DOHH2 (cell line): ENCODE measurements around the gene CHAC2.

Experiments used
- CTCF ChIP-seq: fragments of 200-600 bp; sonication (generic); IDR thresholded peaks from one replicate; pipeline ENCODE4 v1.5.1; 2014; ENCODE audit warnings: antibody characterized with exemption, mild to moderate bottlenecking, low read depth, low read length; ENCODE audit not compliant: poor library complexity, severe bottlenecking
- EZH2phosphoT487 ChIP-seq: fragments of 200-600 bp; sonication (generic); IDR thresholded peaks from 2 replicates; pipeline ENCODE4 v1.6.1; 2017; ENCODE audit warnings: borderline replicate concordance, mild to moderate bottlenecking, antibody characterized with exemption, low read length, moderate library complexity, mixed read lengths

GRCh38 chr2:53819634-53820033, 52.0 kb downstream of the CHAC2 start:
- TF ChIP-seq CTCF (no peak), EZH2phosphoT487 (no peak)
